DMS 273 treated with DMSO at 0.1 percent for 48 hours (cell line): Measurements from ENCODE around the gene PPFIA1.

Experiments
- DNase-seq: peaks from one replicate; lab custom pipeline; 2025; lab: John Stamatoyannopoulos, UW

PPFIA1 gene

DNA sequence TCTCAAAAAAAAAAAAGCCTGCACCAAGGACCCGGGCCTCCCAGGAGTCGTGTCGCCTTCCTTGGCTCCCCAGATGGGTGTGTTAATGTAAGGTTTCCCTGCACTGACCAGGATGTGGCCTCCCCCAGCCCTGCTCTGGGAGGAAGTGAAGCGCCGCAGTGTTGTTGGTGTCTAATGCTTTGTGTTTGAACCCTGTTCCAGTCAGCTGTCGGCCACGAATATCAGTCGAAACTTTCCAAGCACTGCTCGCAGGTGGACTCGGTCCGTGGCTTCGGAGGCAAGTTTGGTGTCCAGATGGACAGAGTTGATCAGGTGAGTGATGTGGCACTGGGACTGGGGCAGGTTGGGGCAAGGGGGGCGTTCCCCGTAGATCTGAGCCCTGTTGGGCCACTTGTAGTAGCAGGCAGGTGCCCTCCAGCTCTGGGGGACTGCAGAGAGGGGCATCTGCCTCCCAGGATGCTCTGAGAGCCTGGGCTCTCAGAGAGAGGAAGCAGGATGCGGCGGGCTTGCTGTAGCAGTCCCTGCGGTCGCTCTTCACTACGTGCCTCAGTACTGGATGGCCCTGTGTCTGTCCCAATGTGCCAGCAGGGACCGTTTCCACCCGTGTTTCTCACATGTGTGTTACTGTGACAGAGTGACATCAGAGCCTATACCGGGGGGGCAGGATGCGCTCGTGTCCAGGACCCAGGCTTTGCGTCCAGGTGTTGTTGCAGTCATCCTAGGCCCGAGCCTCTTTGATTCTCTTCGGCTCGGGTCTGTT is 144.0 kb downstream of the PPFIA1 start:
- DNase-seq = no peak

DNA sequence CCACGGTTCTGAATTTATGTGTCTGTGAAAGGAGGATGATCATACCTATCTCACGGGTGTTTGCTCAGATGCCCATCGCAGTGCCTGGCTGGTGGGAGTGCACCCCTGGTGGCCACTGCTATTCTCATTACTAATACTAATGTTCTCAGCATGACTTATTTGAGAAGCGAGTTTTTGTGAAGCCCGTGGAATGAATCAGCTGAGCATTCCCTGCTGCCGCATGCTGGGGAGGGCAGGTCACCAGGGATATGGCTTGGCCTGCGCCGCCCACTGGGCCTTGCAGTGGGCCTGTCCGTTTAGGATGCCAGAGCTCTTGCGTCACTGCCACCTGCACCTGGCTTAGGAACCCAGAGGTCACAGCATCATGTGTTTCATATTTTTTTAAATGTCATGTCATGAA is 144.7 kb downstream of the PPFIA1 start:
- DNase-seq = no peak

DNA sequence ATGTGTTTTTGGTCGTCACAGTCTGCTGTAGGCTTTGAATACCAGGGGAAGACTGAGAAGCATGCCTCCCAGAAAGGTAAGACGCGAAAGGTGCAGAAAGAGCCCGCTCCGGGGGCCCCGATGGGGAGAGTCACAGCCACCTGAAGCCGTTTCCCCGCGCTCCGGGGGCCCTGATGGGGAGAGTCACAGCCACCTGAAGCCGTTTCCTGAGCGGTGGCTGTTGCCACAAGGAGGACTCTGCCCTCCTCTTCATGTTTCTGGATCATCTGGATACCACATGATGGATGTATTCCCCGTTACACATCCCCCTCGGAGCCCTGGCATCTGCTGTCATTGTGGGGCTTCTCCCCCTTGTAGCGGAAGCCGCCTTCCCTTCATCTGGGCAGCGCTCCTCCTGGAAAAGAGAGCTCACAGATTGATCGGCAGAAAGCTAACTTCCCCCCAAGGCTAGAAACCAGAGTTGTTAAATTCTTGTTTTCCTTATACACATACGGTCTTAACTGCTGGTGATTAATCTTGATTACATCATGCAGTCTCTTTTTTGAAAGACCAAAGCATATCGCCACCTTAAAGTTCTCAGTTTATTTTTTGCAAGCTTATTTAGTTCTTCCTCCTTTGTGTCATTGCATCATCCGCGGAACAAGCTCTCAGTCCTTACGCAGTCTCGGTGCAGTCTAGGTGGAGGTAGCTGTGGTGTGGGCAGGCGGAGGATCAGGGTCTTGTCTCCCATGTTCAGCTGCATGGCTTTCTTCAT is 145.3 kb downstream of the PPFIA1 start:
- DNase-seq = no peak

DNA sequence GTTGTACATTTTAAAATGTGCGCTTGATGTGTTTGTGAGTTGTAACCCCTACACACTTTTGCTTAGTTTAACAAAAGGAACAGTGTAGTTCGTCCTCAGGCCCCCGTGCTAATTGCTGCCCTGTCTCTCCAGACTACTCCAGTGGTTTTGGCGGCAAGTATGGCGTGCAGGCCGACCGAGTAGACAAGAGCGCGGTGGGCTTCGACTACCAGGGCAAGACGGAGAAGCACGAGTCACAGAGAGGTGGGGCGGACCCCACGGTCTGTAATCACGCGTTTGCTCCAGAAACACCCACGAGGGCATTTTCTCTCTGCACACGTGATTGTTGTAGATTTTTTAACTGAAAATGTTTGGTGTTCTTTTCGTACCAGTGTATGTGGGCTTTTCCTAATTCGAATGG is 146.4 kb downstream of the PPFIA1 start:
- DNase-seq = no peak

DNA sequence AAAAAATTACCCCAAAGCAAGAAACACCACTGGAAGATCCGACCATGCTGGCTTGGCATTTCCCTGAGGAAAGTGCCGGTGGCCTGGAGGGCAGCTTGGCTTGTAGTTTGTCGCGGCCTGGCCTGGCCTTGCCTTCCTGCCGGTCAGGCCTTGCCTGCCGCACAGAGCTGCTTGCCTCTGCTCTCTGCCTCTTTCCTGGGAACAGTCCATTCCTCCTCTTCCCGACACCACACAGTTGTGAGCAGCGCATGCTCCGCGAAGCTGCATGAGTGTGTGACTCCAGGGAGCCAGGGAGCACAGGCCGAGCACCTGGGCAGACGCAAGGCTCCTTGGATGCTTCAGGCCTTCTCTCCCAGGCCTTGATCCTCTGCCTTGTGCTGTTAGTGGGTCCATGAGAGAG is 147.6 kb downstream of the PPFIA1 start:
- DNase-seq = no peak

DNA sequence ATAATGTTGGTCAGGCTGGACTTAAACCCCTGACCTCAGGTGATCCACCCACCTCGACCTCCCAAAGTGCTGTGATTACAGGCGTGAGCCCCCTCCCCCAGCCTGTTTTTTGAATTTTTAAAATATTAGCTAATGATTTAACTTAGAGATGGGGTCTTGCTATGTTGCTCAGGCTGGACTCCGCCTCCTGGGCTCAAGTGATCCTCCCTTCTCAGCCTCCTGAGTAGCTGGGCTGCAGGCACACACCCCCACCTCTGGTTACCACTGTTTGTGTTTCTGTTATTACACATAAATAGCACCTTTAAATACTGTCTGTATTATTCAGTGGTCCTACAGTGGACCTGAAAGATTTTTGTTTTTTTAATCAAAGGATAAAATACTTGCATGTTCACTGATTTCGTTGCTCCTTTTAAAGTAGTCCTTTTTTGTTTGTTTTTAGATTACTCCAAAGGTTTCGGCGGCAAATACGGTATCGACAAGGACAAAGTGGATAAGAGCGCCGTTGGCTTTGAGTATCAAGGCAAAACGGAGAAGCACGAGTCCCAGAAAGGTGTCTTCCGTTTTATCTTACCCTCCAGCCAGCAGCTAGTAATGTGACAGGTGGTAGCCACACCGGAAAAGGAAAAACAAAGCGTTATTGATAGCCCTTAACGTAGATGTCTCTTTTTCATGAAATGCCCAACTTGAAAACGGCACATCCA is 149.0 kb downstream of the PPFIA1 start:
- DNase-seq = no peak

DNA sequence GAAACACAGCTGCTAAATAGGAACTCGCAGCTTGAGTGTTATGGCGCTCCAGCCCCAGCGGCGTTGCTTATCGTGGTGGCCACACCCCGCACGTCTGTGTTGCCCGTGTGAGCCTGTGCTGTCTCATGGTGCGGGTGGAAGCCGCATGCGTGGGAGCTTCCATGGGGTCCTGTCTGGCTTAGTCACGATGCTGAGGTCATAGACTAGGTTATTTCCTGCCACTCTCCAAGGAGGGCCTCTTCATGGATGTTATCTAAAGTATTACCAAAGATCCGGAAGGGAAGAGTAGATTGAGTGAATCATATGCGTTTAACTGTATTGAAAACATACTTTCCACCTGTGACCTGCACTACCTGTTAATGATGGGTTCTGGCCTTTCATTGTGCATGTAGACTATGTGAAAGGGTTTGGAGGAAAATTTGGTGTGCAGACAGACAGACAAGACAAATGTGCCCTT is 149.5 kb downstream of the PPFIA1 start:
- DNase-seq = no peak

DNA sequence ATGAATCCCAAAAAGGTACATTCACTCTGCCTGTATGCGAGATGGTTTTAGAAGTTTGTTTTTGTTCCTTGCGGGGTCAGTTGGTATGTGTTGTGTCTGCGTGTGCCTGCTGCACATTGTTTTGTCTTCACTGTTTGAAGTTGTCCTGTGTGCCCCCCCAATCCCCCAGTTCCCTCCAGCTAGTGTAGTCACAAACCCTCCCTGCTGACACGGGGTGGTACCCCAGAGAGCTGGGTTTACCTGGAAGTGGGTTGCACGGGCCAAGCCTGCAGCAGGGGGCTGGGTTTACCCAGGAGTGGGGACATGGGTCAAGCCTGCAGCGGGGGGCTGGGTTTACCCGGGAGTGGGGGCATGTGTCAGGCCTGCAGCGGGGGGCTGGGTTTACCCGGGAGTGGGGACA is 150.0 kb downstream of the PPFIA1 start:
- DNase-seq = no peak

DNA sequence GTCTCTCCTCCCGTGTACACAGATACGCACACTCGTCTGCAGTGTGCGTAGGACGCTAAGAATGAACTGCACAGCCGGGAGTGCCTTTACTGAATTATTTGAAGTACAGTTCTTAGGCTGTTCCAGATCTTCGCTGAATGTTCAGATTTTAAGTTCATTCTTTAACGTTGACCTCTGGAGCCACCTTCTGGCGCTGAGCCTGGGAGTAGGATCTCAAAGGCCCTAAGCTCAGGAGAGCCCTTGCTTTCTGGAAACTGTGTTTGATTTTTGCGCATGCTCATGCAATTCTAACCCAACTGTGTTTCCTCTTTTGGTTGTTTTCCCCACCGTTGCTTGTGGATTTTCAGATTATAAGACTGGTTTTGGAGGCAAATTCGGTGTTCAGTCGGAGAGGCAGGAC is 150.6 kb downstream of the PPFIA1 start:
- no peak for DNase-seq

DNA sequence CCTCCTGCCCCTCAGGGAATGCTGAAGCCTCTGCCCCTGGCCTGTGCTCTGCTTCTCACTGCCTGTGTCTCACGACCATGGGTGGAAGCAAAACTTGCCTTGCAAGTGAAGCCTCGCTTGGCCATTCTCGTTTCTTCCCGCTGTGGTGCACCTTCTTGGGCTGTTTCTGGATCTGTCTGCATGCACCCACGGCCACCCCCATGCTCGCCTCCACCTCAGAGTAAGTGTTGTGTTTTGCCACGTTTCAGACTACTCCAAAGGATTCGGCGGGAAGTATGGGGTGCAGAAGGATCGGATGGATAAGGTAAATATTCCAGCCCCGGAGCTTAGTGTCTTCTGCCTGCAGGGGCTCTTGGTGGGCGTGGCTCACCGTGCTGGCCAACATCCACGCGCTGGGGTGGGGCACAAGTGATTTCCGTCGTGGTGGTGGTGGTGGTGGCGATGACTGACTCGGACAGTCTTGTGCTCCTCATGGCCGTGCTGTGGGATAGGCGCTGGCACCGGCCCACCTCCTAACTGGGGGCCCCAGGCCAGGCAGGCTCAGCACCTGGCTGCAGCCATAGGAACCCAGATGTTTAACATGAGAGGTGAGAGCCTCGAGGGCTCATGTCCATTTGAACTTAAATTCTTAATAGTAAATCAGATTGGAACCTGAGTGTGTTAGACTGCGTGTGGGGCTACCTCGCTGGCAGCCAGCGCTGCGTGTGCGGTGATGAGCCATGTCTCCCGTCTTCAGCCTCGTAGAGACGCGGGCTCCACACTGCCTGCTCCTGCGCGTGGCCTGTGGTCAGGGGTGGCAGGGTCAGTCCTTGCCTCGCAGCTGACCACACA is 152.4 kb downstream of the PPFIA1 start:
- DNase-seq = no peak

DNA sequence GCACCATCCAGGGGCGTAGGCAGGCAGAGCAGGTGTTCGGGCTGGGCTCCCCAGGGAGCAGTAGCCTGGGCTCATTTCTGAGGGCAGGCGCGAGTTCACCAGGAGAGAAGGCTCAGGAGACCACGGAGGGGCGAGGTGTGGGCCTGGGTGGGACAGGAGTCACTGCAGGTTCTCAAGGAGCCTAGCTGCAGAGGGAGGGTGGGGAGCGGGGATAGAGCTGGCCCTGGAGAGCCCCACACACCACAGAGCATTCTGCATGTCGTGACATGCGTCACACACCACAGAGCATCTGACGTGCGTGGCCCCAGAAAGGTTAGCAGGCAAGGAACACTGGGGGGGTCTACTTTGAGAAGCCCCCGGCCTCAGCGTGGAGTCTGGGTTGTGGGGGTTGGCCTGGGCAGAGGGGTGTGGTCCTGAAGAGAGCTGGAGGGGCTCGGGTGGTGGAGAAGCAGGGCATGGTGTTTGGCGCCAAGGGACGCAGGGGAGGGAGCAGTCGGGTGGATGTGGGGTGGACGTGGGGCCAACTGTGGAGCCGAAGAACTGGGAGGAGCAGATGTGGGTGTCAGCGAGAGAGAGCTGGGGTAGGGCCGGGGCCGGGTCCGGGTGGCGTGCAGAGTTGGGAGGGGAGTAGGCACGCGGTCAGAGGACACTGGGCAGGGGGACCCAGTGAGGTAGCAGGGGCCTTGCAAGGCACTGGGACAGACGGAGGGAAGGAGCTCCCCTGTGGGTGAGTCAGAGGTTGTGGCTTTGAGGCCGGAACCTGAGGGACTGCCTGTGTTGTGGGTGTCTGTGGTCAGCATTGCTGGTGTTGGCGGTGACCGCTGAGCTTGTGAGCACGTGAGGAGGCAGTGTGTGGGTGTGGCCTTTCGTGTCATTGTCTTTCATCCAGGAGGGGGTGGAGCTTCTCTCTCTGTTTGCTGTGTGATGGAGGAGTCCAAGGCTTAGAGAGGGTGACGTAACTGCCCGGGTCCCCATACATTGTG is 153.3 kb downstream of the PPFIA1 start:
- DNase-seq = no peak

DNA sequence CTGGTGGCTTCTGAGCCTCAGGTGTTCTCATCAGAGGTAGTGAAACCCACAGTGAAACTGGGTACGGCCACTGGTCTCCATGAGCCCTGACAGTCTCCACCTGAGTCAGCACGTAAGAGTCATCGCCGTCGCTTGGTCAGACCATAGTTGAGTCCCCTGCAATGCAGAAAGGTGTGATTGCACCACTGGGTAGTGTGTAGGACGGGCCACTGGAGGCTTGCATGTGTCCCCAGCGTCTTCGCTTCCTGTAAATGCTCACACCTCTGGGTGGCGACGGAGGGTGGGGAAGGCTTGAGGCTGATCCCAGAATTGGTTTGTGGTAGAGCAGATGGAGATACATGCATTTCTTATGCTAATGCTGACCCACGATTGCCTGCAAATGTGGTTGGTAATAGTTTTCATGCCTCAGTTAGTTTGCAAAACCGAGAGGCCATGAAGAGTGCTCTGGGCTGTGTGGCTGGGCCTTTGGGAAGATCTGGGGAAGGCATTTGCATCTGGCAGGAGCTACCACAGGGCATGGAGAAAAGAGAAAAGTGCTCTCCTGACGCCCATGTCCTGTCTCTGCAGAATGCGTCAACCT is 154.4 kb downstream of the PPFIA1 start:
- DNase-seq = no peak

DNA sequence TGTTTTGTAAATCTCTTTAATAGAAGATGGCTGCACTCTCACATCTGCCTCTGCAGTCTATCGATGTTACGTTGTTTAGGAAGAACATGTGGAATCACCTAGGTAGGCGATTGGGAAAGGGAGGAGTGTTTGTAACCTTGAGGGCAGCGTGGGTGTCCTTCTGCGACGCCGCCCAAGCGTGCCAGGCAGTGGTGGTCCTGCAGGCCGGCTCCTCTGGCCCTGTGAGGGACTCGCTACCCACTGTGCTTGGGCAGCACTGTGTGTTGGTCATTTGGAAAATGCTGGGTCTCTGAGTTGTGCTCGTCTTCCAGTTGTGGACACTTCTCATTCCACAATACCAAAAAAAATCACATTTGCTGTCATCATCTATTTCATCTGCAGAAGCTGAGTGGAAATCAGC is 156.9 kb downstream of the PPFIA1 start:
- DNase-seq = no peak

DNA sequence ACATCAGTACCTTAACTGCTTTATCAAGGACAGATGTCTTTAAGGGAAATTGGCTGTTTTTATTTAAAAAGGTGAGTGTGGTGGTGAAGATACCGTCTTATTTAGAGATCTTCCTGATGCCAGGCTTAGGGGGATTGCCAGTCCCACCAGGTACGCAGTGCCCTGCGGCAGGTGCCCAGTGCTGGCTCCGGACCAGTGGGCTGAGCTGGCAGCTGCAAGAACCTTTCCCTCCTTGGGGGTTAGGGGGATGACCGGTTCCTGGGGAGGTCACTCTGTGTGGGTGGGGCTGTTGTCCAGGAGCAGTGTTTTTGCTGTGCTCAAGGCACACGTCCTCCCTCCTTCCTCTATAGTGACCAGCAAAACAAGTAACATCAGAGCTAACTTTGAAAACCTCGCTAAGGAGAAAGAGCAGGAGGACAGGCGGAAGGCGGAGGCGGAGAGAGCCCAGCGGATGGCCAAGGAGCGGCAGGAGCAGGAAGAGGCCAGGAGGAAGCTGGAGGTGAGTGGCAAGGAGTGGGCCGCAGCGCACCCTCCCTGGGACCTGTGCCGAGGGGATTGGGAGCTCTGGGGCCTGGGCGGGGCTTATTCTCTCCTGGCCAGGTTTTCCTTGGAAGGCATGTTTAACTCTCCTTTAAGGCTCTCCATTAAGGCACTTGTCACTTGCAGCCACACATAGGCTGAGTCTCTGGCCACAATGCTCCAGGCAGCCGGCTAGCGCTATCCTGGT is 158.4 kb downstream of the PPFIA1 start:
- DNase-seq = no peak

DNA sequence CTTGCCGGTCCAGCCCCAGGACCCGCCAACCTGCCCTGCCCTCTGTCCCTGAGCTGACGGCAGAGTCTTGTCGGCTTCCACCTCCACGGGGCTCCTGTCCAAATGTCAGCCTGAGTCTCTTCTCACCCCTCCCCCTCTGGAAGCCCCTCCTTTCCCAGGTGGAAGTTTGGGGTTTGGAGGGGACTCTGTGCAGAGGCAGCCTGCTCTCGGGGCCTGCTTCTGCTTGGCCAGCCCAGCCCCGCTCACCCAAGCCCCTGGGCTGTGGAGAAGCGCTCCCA is 158.9 kb downstream of the PPFIA1 start:
- no peak for DNase-seq

DNA sequence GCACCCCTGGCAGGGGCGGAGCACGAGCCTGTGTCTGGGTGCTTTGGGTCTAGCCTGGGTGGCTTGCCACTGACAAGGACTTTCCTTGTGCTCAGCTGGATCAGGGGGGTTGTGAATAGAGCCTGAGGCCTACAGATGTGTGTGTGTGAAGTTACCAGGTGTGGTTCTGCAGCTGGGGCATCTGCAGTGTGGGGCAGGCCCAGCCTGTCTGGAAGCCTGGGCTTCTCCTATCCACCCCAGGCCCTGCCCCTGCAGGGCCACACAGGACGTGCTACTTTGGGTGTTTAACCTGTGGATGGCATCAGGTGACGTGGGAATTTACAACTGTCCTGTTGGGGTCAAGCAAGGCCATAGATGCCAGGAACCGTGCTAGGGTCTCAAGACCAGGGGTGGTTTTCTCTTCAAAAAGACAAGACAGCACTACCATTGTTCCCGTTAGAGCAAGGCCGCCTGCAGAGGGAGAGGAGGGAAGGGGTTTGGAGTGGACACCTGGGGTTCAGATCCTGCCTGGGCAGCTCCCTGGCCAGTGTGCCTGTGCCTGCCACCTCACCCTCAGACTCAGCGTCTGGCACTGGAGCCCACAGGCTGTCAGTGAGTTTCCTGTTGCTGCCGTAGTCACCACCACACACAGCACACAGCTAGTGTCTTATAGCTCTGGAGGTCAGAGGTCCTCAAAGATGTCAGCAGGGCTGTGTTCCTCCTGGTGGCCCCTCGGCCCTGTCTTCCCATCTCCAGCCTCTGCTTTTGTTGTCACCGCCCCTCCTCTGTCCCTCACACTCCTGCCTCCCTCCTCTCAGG is 159.4 kb downstream of the PPFIA1 start:
- no peak for DNase-seq

DNA sequence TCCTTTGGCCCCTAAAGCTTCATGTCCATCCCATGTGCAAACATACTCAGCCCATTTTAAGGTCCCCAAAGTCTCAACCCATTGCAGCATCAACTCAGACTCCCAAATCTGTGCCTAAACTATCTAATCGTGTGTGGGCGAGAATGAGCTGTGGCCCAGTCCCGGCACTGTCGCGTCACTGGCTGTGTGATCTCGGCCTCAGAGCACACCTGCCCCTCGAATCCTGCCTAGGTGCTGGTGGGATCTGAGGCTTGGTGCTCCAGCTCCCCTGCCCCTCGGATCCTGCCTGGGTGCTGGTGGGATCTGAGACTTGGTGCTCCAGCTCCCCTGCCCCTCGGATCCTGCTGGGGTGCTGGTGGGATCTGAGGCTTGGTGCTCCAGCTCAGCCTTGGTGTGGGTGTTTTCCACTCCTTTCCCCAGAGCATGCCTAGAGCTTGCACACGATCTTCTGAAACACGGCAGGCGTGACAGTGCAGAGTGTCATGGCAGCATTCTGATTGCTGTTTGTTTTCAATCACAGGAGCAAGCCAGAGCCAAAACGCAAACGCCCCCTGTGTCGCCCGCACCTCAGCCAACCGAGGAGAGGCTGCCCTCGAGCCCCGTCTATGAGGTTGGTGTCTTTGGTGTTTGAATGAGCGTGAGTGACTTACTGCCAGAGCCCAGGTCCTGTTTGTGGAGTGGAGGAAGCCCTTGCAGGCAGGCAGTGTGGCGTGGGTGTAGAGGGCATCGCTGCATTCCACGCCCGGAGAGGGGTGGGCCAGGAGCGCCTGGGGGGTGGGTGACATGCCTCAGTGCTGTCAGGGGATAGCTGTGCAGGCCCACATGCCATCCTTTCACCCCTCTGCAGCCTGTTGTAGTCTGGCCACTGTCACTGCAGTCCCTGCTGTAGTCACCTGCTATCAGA is 160.4 kb downstream of the PPFIA1 start:
- no peak for DNase-seq

DNA sequence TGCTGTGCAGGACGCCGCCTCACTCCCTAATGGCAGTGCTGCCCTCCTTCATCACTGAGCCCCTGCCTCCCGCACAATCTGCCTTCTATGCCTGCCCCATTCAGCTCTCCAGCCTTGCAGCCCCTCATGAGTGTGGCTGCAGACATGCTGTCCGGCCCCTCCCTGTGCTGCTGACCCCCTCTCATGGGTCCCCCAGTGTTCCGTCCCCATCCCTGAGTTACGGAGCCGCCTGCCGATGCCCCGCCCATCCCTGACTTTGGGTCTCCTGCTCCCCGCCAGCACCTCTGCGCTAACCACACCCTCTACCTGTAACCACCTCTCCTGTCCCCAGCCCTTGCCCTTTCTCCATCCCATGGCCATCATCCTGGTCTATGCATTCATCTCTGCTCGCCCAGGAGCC is 161.1 kb downstream of the PPFIA1 start:
- DNase-seq = no peak
